HG02885 (cell line): Measurements from ENCODE around the gene TMEM123.

Source experiments
- ATAC-seq: cut with Tn5 transposase; IDR thresholded peaks from one replicate; pipeline ENCODE4 v1.9.1; 2021; ENCODE audit warnings: mild to moderate bottlenecking; ENCODE audit not compliant: unreplicated experiment, poor library complexity

TMEM123 gene

GRCh38 chr11:102473543-102473942 is 21.0 kb upstream of the TMEM123 start:
- no peak for ATAC-seq

GRCh38 chr11:102472127-102472526 is 19.6 kb upstream of the TMEM123 start:
- no peak for ATAC-seq

- no peak for ATAC-seq
Observed at GRCh38 chr11:102471474-102471873, 18.9 kb upstream of the TMEM123 start.

- no peak for ATAC-seq
Observed at GRCh38 chr11:102470251-102470650, 17.7 kb upstream of the TMEM123 start.

GRCh38 chr11:102469196-102469821 is 16.7 kb upstream of the TMEM123 start:
- no peak for ATAC-seq

GRCh38 chr11:102468616-102469195 is 16.1 kb upstream of the TMEM123 start:
- ATAC-seq = no peak

- no peak for ATAC-seq
Observed at GRCh38 chr11:102467853-102468580, 15.5 kb upstream of the TMEM123 start.

- ATAC-seq = no peak
Observed at GRCh38 chr11:102467080-102467708, 14.6 kb upstream of the TMEM123 start.

GRCh38 chr11:102465696-102466095 is 13.1 kb upstream of the TMEM123 start:
- no peak for ATAC-seq

- peak; percentile 63 for ATAC-seq
Observed at GRCh38 chr11:102464859-102465500, 12.4 kb upstream of the TMEM123 start.

GRCh38 chr11:102464037-102464436 is 11.5 kb upstream of the TMEM123 start:
- no peak for ATAC-seq

GRCh38 chr11:102462610-102463009 is 10.0 kb upstream of the TMEM123 start:
- ATAC-seq = no peak

GRCh38 chr11:102459393-102459792 is 6.8 kb upstream of the TMEM123 start:
- no peak for ATAC-seq

GRCh38 chr11:102458548-102458947 is 6.0 kb upstream of the TMEM123 start:
- ATAC-seq = no peak

- no peak for ATAC-seq
Observed at GRCh38 chr11:102457865-102458264, 5.3 kb upstream of the TMEM123 start.

- ATAC-seq = no peak
Observed at GRCh38 chr11:102457056-102457677, 4.6 kb upstream of the TMEM123 start.

GRCh38 chr11:102456381-102456780 is 3.8 kb upstream of the TMEM123 start:
- ATAC-seq = no peak

- ATAC-seq = no peak
Observed at GRCh38 chr11:102453921-102454320, 1.4 kb upstream of the TMEM123 start.

GRCh38 chr11:102453302-102453695 is 734 bp upstream of the TMEM123 start:
- no peak for ATAC-seq
